ENCODE results near the gene KRT23. TPM values are rescaled to one million over a fixed set of nuclear protein-coding genes. Genes with fewer than 3 reads are reported as not detected.
"Not testable (repeated sequence)": the region's sequence is repeated elsewhere in the genome, so short reads cannot be mapped to it uniquely, and the experiment has no call there.

Gene KRT23
- total RNA-seq, 1 donor from 2014 or later, result not detected

DNA sequence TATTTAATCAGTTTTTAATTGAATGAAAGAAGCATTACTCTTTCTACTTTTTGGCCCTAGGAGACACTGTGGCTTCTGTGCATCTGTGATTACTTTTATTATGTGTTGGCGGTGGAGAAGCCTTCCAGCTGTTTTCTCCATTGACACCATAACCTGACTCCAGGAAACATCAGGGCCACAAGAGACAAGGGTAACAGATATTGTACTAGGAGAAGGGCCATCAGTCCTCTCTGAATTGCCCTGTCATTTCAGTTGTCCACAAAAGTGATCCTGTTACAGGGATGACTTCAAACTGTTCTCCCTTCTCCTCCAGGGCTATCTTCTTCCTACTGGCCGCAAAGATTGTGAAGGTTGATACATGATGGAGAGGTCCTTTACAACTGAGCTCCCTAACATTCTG, 14.7 kb upstream of the KRT23 start:
- intact Hi-C loops (cut with DNase I), result no loop called here
- ATAC-seq (ENCODE audit: poor library complexity), result no peak

DNA sequence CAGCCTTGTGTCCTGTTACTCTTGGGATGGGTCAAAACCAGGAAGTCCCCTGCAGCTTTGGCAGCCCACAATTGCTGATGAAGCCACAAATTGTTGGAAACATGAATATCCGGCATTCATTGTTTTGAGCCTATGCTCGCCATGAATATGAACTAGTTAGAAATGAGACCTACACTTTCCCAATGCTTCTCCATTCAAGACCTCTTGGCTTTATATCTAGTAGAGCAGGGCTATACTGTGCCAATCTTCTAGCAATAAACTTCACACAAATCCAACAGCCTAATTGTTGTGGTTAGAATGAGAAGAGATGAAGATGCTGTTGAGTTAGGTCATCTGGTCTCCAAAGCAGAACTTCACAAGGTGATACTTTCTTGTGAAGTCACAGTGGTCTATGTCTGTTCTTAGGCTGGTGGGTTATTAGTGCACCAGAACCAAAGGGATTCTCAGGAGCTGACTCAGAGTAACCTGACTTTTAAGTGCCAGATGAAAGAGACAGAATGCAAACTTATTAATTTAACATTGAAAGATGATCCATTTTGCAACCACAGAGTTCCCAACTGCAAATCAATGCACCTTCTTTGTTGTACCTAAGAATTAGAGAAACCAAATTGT, 13.7 kb upstream of the KRT23 start:
- DNase-seq (no peak), ATAC-seq (ENCODE audit: poor library complexity) (no peak)
- intact Hi-C loops (cut with DNase I), result no loop called here

More for the DNA sequence above, 14.7 kb upstream of the KRT23 start:
- no peak for DNase-seq

DNA sequence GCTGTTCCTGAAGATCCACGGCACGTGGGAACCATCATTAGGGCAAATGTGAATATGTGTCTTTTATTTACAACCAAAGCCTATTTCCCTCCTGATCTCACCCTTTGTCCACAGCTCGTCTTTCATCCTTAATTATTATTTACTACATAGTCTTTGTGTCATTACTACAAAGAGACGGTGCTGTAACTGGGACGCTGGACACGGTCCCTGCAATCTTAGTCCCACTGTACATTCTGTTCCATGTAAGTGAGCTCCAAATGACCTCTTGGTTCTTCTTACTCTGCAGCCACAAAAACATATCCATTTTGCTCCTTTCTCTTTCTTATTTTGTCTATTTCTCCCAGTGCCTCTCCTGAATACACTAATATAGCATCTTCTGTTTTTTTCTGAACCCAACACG, 12.7 kb upstream of the KRT23 start:
- DNase-seq (no peak), ATAC-seq (ENCODE audit: poor library complexity) (no peak)
- intact Hi-C loops (cut with DNase I), result no loop called here

DNA sequence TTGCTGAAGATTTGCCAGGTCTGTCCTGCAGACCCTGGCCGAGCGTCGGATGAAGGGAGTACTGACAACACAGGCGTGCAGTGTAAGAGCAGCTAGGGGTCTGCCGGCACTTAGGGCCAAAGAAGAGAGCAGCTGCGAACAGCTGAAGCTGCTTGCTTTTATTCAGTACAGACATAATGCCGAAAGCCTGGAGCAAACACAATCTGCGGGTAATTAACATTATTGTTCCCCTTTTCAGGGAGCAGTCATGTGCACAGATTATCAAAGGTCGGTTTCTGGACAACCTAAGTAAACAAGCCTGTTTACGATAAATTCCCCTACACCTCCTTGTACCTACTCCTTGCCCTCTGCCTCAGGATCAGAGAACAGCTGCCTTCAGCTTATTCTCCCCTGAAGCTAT, 12.0 kb upstream of the KRT23 start:
- DNase-seq (no peak), ATAC-seq (ENCODE audit: poor library complexity) (no peak)
- intact Hi-C loops (cut with DNase I), result no loop called here

DNA sequence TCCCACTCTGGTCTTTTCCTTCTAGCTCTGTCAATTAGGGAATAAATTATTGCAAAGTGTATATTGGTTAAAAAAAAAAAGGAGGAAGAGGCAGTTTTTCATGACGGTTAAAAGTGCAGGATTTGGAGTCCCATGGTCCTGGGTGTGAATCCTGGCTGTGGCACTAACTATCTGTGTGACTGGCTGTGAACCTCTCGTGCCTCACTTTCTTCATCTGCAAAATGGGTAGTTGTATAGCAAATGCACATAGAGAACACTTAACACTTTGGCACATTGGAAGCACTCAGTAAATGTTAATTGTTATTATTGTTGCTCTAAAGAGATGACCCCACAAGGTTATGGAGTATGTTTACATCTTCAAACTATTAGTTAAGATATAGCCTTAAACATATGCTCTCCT, 10.5 kb upstream of the KRT23 start:
- intact Hi-C loops (cut with DNase I), result no loop called here
- DNase-seq (no peak), ATAC-seq (ENCODE audit: poor library complexity) (no peak)

- ATAC-seq (ENCODE audit: poor library complexity), result no peak
- intact Hi-C loops (cut with DNase I), result no loop called here
Observed at GRCh38 chr17:40945414-40945813, 8.0 kb upstream of the KRT23 start.

DNA sequence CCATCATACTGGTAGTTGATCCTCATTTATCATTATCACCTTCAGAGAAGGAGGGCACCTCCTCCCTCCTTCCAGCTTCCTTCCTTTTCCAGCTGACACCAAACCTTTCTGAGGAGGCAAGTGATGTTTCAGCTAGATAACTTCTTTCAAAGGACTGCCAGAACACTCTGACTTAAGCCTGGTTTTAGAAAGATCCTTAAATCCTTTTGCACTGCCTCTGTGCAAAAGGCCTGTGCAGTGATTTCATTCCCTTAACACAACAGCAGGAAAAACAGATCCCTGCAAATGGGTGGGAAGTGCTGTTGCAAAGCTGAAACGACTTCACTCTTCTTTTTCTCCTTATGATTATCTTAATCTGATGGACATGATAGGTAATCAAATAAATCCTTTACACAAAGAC, 7.1 kb upstream of the KRT23 start:
- intact Hi-C loops (cut with DNase I), result no loop called here
- no peak for ATAC-seq (ENCODE audit: poor library complexity)
- DNase-seq, result no peak

More at GRCh38 chr17:40945414-40945813, 8.0 kb upstream of the KRT23 start:
- DNase-seq, result no peak

DNA sequence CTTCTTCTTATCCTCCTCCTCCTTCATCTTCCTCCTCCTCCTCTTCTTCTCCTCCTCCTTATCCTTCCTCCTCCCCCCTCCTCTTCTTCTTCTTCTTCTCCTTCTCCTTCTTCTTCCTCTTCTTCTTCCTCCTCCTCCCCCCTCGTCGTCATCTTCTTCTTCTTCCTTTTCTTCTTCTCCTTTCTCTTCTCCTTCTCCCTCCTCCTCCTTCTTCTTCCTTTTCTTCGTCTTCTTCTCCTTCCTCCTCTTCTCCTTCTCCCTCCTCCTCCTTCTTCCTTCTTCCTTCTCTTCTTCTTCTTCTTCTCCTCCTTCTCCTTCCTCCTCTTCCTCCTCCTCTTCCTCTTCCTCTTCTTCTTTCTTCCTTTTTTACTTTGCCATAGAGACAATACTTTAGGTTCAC, 5.1 kb upstream of the KRT23 start:
- ATAC-seq (ENCODE audit: poor library complexity), result no peak
- intact Hi-C loops (cut with DNase I), result no loop called here
- DNase-seq, result no peak

- DNase-seq (no peak), ATAC-seq (ENCODE audit: poor library complexity) (no peak)
- intact Hi-C loops (cut with DNase I), result no loop called here
Observed at GRCh38 chr17:40940266-40940665, 2.8 kb upstream of the KRT23 start.

DNA sequence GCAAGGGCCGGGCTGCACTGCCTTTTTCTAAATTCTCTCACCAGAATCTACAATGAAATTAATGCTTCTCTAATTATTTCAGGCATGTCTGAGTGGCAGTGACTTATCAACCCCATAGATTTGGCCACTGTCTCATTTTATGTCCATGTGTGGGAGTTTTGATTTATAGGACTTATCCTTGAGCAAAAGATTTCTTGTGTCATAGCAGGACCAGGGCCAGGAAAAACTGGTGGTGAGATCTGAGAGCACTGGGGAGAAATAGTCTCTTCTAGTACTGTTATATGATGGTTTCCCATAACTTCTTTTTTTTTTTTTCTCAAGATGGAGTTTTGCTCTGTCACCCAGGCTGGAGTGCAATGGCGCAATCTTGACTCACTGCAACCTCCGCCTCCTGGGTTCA, 1.5 kb upstream of the KRT23 start:
- ATAC-seq (ENCODE audit: poor library complexity), result no peak

DNA sequence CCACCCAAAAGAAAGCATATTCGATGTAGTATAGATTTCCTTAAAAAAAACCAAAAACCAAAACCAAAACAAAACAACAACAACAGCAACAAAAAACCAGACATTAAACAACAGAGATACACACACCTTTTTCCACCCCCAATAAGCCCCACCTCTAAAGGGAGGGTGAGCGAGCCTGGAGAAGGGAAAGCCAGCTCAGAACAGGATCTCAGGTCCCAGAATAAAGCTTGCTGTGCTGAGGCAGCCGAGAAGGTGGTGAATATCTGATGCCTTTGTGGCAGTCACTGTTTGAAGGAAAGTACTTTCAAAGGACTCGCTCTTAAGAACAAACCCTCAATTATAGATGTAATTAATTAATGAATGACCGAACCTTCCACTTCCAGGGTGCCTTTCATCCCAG, 470 bp downstream of the KRT23 start:
- no peak for DNase-seq
- ATAC-seq (ENCODE audit: poor library complexity), result no peak
- intact Hi-C loops (cut with DNase I), result no loop called here

More for the DNA sequence above, 1.5 kb upstream of the KRT23 start:
- intact Hi-C loops (cut with DNase I), result no loop called here
- DNase-seq, result no peak

DNA sequence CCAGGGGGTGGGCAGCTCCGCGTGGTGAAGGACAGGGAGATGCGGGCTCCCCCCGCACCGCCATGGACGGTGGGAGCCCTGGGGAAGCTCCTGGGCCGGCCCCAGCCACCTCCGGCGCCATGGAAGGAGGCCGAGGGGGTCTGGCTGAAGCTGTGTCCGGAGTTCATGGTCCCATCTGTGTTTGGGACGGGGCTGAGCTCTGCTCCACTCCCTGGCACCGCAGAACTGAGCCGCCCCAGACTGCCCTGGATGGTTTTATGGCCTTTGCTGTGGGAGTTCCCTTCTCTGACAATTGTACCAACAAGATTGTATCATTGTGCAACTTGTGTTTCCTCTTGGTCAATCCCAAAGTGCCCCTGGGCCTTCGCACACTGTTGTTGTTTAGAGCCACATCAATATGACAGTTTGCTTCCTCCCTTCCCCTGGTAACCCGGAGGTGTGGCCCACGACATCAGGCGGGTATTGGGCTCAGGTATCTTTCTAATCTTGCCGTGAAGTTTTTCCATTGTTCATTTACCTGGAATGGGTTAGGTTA, 942 bp downstream of the KRT23 start:
- ATAC-seq (ENCODE audit: poor library complexity), result no peak
- intact Hi-C loops (cut with DNase I), result no loop called here
- DNase-seq, result no peak

GRCh38 chr17:40935624-40936023, 1.8 kb downstream of the KRT23 start:
- ATAC-seq (ENCODE audit: poor library complexity) (no peak), DNase-seq (no peak)
- intact Hi-C loops (cut with DNase I), result no loop called here

GRCh38 chr17:40932608-40933007, 4.8 kb downstream of the KRT23 start:
- intact Hi-C loops (cut with DNase I), result no loop called here
- ATAC-seq (ENCODE audit: poor library complexity) (no peak), DNase-seq (no peak)

- ATAC-seq (ENCODE audit: poor library complexity) (no peak), DNase-seq (no peak)
- intact Hi-C loops (cut with DNase I), result no loop called here
Observed at GRCh38 chr17:40931311-40931710, 6.1 kb downstream of the KRT23 start.

DNA sequence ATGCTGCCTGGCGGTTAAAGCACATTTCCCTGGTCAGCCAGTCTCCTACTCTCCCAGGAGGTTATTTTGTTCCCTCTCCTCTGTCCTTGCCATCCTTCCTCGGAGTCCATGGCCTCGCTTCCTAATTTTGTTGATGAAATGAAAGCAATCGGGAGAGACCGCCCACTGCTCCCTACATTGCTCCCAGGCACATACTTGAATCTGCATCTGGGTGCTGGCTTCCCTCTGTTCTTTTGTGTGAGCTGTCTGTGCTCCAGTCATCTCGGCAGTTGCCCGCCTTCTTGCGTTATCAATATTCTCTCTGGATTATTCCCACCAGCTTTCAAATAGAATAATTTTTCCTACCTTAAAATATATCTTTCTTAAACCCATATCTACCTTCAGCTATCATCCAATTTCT, 11.1 kb downstream of the KRT23 start:
- DNase-seq (no peak), ATAC-seq (ENCODE audit: poor library complexity) (no peak)
- intact Hi-C loops (cut with DNase I), result no loop called here

GRCh38 chr17:40922239-40922638, 15.2 kb downstream of the KRT23 start:
- DNase-seq (no peak), ATAC-seq (ENCODE audit: poor library complexity) (peak; percentile 49)
- intact Hi-C loops (cut with DNase I), result no loop called here

DNA sequence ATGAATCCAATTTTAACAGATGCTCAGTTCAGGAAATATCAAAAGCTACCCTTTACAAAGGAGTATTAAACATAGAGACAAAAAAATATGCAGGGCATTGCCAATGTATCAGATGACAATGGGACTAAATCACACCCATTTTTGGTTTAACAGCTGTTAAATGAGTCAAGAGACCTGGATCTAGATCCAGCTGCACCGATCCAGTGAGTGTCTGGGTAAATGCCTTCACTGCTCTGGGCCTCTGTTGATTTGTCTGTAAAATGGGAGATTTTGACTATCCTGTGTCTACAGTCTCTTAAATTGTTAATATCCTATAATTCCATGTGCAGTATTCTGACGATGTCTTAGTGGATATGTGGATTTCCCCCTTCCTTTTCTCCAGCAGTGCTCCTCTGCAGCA, 16.4 kb downstream of the KRT23 start:
- ATAC-seq (ENCODE audit: poor library complexity), result no peak
- no peak for DNase-seq
- intact Hi-C loops (cut with DNase I), result no loop called here

GRCh38 chr17:40917116-40917515, 20.3 kb downstream of the KRT23 start:
- DNase-seq; intact Hi-C loops (cut with DNase I); ATAC-seq (ENCODE audit: poor library complexity): not testable (repeated sequence)

DNA sequence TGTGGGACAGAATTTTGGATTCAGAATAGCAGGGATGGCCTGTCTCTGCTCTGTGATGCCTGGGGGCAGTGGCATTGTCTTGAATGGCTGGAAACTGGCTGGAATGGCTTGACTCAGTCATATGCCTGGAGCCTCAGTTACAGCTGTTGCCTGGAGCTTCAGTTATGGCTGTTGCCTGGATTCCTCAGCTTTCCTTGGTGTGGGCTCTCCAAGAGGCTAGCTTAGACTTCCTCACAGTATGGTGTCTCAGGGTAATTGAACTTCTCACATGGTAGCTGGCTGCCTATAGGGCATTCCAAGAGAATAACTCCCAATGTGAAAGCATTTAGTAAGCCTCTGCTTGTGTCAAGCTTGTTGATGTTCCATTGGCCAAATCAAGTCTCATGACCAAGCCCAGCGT, 21.1 kb downstream of the KRT23 start:
- ATAC-seq (ENCODE audit: poor library complexity), result no peak
- intact Hi-C loops (cut with DNase I), result no loop called here
- no peak for DNase-seq

- intact Hi-C loops (cut with DNase I), result no loop called here
- DNase-seq (no peak), ATAC-seq (ENCODE audit: poor library complexity) (no peak)
Observed at GRCh38 chr17:40915721-40916256, 21.7 kb downstream of the KRT23 start.
